SJSA1 (cell line): ENCODE results near the gene ANKRD18B. TPM values are rescaled to one million over a fixed set of nuclear protein-coding genes. Genes with fewer than 3 reads are reported as not detected.
"Not testable (repeated sequence)": the region's sequence is repeated elsewhere in the genome, so short reads cannot be mapped to it uniquely, and the experiment has no call there.

Experiments used
- DNase-seq, 2 experiments: peaks; one replicate each; pipeline ENCODE4 v3.0.0-alpha.2; 2015 to 2020; ENCODE audit warnings: low spot score in 2 of 2, low read depth in 1 of 2
- H3K27ac ChIP-seq: fragments of 250-450 bp; sonication (Bioruptor Pico); 2 replicates; pipeline ENCODE4 v1.5.1; 2020; ENCODE audit warnings: mild to moderate bottlenecking, moderate library complexity
- H3K27me3 ChIP-seq: fragments of 250-450 bp; sonication (Bioruptor Pico); replicated peaks from 2 replicates; pipeline ENCODE4 v1.5.1; 2020; ENCODE audit warnings: mild to moderate bottlenecking, moderate library complexity
- H3K36me3 ChIP-seq: fragments of 250-450 bp; sonication (Bioruptor Pico); 2 replicates; pipeline ENCODE4 v1.5.1; 2020; ENCODE audit warnings: mild to moderate bottlenecking
- H3K4me1 ChIP-seq: fragments of 250-450 bp; sonication (Bioruptor Pico); replicated peaks from 2 replicates; pipeline ENCODE4 v1.6.1; 2021; ENCODE audit warnings: mild to moderate bottlenecking
- H3K4me3 ChIP-seq: fragments of 250-450 bp; sonication (Bioruptor Pico); 2 replicates; pipeline ENCODE4 v1.5.1; 2020; ENCODE audit warnings: mild to moderate bottlenecking
- H3K9me3 ChIP-seq: fragments of 250-450 bp; sonication (Bioruptor Pico); replicated peaks from 2 replicates; pipeline ENCODE4 v1.5.1; 2020; ENCODE audit warnings: mild to moderate bottlenecking
- total RNA-seq: library from RNA; depleted of rRNA; stranded (reverse); fragments of >200 nt; shearing (Covaris generic); gene quantifications from 2 replicates; pipeline ENCODE4 v1.2.3, GENCODE V29; 2014

The ANKRD18B gene
- total RNA-seq, 1 experiment from 2014 or later: not detected

DNA sequence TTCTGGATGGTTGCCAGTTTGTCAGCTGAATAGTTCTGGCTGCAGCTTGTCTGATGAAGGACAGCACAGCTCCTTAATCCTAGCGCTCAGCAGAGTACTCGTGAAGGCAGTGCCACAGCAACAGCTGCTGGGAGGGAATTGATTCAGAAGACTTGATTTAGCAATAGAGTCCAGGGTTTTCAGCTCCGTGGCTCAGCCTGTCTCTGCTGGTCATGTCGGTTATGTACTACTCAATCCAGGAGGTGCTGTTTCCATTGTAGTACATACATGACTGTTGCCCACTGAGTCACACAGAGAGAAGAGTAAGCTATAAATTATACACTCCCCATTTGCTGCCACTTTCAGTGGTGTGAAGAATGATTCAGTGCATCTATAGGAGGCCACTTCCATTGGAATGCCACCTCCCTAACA, 28.3 kb downstream of the ANKRD18B start:
- H3K27me3 ChIP-seq, H3K27ac ChIP-seq, DNase-seq, H3K9me3 ChIP-seq, H3K4me1 ChIP-seq, H3K36me3 ChIP-seq, H3K4me3 ChIP-seq: not testable (repeated sequence)

DNA sequence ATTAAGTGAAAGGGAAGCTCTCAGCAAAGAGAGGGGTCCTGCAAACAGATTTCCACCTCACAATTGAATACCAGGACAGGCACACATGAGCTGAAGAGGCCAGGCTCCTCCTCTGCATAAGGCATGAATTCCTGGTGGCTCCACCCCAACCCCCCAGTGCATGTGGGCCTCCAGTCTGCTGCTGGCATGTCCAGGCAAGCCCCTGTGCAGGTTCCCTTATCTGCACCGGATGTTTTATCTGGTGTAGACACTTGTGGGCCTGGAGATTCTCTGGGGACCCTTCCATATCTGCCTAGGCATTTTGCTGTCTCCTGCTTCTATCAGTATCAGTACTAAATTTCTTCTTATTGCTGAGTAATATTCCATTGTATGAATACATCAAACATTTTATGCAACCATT, 36.2 kb downstream of the ANKRD18B start:
- not testable (repeated sequence) for DNase-seq, H3K9me3 ChIP-seq, H3K27me3 ChIP-seq, H3K27ac ChIP-seq, H3K4me3 ChIP-seq, H3K4me1 ChIP-seq, H3K36me3 ChIP-seq

DNA sequence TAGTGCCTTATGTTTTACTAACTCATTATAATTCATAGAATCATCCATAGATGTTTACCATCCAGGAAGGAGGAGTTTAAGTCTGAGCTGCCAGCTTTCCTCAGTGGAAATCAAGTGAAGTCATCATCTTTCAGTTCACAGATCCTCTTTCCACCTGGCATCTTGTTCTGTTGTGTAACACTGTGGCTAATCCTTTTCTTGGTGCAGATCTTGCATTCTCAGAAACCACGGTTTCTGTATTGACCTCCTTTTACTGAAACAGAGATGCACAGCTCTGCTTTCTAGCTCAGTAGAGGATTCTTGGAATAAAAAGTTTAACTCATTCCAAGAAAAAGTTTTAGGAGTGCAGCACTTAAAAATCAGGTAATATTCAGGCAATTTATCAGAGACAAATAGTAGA, 38.1 kb downstream of the ANKRD18B start:
- not testable (repeated sequence) for H3K9me3 ChIP-seq, H3K27ac ChIP-seq, DNase-seq, H3K4me1 ChIP-seq, H3K27me3 ChIP-seq, H3K4me3 ChIP-seq, H3K36me3 ChIP-seq

DNA sequence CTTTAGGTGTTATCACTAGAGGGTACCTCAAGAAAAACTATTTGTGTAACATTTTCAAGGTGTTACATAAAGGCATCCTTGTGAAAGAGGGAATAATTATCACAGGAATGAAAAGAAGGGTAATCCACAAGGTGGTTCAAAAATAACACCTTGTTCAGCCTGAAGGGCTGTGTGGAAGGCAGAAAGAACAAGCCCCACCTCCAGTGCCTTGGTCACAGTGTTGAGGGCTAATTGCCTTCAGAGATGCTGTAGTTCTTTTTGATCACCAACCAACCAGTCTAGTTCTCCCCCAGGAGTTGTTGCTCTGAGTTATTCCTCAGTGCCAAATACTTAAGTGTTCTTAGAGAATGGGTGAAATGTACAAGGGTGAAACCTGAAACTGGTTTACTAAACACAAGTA, 43.7 kb downstream of the ANKRD18B start:
- not testable (repeated sequence) for DNase-seq, H3K4me3 ChIP-seq, H3K36me3 ChIP-seq, H3K4me1 ChIP-seq, H3K27ac ChIP-seq, H3K9me3 ChIP-seq, H3K27me3 ChIP-seq

DNA sequence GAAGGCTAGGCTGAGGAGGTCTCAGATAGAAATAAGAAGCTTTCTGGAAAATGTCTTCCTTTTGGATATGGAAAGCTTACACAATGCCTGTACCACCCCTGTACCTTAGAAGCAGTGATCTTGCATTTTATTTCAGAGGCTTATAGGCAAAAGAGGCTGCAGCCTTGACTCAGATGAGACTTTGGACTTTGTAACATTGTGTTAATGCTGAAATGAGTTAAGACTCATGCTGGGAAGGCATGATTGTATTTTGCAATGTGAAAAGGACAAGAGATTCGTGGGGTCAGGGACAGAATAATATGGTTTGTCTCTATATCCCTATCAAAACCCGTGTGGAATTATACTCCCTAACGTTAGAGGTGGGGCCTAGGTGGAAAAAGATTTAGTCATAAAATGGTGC, 53.7 kb downstream of the ANKRD18B start:
- H3K4me3 ChIP-seq, H3K27ac ChIP-seq, H3K4me1 ChIP-seq, H3K27me3 ChIP-seq, H3K36me3 ChIP-seq, H3K9me3 ChIP-seq, DNase-seq: not testable (repeated sequence)

DNA sequence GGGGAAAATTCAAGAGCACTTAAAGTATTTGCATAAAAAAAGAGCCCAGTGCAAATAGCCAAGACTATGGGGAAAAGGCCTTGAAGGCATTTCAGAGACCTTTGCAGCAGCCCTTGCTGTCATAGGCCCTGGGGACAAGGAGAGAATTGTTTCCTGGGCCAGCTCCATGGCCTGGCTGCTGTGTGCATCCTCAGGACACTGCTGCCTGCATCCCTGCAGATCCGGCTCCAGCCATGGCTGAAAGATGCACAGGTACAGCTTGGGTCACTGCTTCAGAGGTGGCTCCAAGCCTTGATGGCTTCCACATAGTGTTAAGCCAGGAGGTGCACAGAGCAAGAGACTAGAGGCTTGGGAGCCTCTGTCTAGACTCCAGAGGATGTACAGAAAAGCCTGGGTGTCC, 55.9 kb downstream of the ANKRD18B start:
- H3K27me3 ChIP-seq, DNase-seq, H3K36me3 ChIP-seq, H3K27ac ChIP-seq, H3K4me1 ChIP-seq, H3K9me3 ChIP-seq, H3K4me3 ChIP-seq: not testable (repeated sequence)

DNA sequence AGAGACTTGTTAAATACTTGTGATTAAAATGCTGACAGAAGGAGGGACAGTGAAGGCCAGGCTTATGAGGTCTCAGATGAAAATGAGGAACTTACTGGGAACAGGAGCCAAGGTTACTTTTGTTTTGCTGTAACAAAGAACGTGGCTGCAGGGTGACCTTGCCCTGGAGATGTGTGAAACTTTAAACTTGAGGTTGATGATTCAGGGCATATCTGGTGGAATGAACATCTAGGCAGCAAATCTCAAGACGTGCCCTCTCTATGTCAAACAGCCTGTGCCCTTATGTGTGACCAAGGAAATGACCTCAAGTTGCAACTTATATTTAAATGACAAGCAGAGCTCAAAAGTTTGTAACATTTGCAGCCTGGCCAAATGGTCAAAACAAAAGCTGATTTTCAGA, 58.6 kb downstream of the ANKRD18B start:
- H3K9me3 ChIP-seq, H3K27ac ChIP-seq, H3K36me3 ChIP-seq, H3K4me1 ChIP-seq, DNase-seq, H3K4me3 ChIP-seq, H3K27me3 ChIP-seq: not testable (repeated sequence)

DNA sequence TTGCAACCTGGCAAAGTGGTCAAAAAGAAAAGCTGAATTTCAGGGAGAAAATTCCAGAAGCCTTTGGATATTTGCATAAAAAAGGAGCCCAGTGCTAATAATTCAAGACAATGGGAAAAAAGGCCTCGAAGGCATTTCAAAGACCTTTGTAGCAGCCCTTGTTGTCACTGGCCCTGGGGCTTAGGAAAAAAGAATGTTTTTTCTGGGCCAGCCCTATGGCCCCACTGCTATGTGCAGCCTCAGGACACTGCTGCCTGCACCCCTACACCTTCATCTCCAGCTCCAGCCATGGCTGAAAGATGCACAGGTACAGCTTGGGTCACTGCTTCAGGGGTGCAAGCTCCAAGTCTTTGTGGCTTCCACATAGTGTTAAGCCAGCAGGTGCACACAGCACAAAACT, 62.1 kb downstream of the ANKRD18B start:
- H3K27ac ChIP-seq, H3K27me3 ChIP-seq, H3K4me1 ChIP-seq, H3K36me3 ChIP-seq, H3K4me3 ChIP-seq, DNase-seq, H3K9me3 ChIP-seq: not testable (repeated sequence)

DNA sequence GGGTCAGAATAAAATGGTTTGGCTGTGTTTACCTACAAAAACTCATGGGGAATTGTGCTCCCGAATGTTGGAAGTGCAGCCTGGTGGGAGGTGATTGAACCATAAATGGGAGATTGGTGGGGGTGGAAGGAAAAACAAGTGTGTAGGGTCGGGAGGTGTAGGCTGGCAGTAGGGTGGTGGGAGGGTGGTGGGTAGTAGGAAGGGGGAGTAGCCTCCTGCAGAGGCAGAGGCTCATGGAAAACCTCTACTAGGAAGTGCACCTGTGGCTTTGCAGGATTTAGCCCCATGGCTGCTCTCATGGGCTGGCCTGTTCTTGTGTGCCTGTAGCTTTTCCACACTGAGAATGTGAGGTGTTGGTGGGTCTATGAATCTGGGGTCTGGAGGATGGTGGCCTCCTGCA, 63.7 kb downstream of the ANKRD18B start:
- not testable (repeated sequence) for H3K27ac ChIP-seq, H3K27me3 ChIP-seq, H3K4me3 ChIP-seq, H3K4me1 ChIP-seq, DNase-seq, H3K9me3 ChIP-seq, H3K36me3 ChIP-seq

DNA sequence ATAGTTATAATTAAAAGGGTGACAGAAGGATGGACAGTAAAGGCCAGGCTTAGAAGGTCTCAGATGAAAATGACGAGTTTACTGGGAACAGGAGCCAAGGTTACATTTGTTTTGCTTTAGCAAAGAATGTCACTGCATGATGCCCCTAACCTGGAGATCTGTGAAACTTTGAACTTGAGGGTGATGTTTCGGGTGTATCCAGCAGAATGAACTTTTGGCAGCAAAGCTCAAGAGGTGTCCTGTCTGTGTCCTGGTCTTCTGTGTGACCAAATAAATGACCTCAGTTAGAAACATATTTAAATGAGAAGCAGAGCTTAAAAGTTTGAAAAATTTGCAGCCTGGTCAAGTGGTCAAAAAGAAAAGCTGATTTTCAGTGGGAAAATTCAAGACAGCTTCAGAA, 64.8 kb downstream of the ANKRD18B start:
- not testable (repeated sequence) for DNase-seq, H3K27ac ChIP-seq

DNA sequence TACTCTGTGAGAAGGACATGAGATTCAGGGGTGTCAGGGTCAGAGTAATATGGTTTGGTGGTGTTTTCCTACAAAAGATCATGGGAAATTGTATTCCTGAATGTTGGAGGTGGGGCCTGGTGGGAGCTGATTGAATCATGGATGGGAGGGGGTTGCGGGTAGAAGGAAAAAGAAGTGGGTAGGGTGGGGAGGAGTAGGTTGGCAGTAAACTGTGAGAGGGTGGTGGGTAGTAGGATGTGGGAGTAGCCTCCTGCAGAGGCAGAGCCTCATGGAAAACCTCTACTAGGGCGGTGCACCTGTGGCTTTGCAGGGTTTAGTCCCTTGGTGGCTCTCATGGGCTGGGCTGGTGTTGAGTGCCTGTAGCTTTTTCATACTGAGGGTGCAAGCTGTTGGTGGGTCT, 66.8 kb downstream of the ANKRD18B start:
- not testable (repeated sequence) for H3K4me3 ChIP-seq, H3K27ac ChIP-seq, H3K9me3 ChIP-seq, DNase-seq, H3K36me3 ChIP-seq, H3K4me1 ChIP-seq, H3K27me3 ChIP-seq

More for the DNA sequence above, 64.8 kb downstream of the ANKRD18B start:
- not testable (repeated sequence) for H3K4me3 ChIP-seq, H3K36me3 ChIP-seq, H3K9me3 ChIP-seq, H3K27me3 ChIP-seq, H3K4me1 ChIP-seq

DNA sequence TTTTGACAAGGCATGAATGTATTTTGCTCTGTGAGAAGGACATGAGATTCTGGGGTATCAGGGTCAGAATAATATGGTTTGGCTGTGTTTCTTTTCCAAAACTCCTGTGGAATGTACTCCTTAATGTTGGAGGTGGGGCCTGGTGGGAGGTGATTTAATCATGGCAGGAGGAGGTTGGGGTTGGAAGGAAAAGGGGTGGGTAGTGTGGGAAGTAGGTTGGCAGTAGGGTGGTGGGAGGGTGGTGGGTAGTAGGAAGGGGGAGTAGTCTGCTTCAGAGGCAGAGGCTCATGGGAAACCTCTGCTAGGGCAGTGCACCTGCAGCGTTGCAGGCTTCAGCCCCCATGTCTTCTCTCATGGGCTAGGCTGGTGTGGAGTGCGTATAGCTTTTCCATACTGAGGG, 72.9 kb downstream of the ANKRD18B start:
- not testable (repeated sequence) for H3K27ac ChIP-seq, DNase-seq, H3K27me3 ChIP-seq

DNA sequence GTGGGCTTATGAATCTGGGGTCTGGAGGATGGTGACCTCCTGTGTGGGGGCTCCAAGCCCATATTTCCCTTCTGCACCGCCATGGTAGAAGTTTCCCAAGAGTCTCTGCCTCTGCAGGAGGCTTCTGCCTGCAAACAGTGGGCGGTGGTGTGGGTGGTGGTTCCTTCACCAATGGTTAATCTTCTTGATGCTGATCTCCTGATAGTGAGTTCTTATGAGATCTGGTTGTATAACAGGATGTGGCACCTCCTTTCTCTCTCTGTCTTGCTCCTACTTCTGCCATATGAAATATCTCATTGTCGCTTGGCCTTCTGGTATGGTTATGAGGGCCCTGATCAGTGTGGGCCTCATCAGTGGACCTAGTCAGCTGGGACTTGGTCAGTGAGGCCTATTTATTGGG, 73.3 kb downstream of the ANKRD18B start:
- H3K36me3 ChIP-seq, H3K4me3 ChIP-seq, DNase-seq, H3K4me1 ChIP-seq, H3K9me3 ChIP-seq, H3K27me3 ChIP-seq, H3K27ac ChIP-seq: not testable (repeated sequence)

More for the DNA sequence above, 72.9 kb downstream of the ANKRD18B start:
- H3K36me3 ChIP-seq, H3K4me1 ChIP-seq, H3K4me3 ChIP-seq, H3K9me3 ChIP-seq: not testable (repeated sequence)

DNA sequence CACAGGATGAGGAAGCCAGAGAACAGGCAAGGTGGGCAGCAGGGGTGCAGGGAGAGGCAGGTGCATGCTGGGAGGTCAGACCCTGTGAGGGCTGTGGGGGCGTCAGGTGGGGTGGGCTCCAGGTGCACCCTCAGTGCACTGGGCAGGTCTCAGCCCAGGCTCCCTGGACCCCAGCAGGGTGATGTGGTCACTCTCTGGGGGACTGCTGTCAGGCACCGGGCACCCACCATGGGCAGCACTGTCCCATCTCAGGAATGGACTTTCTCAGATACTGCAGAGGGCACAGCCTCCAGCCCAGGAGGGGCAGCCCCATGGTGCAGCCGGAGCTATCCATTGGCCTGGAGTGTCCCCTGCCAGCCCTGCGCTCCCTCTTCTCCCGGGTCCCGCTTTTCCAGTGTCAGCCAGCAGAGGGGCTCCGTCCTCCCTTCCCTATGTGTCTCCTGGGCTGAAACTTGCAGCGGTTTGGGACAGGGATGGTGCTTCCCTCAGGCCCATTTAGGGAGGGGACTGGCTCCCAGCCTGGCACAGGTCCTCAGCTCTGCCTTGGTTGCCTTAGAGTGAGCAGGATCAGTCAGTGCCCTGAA, 74.8 kb downstream of the ANKRD18B start:
- not testable (repeated sequence) for H3K4me1 ChIP-seq, H3K9me3 ChIP-seq, H3K27ac ChIP-seq, DNase-seq, H3K4me3 ChIP-seq, H3K27me3 ChIP-seq, H3K36me3 ChIP-seq

DNA sequence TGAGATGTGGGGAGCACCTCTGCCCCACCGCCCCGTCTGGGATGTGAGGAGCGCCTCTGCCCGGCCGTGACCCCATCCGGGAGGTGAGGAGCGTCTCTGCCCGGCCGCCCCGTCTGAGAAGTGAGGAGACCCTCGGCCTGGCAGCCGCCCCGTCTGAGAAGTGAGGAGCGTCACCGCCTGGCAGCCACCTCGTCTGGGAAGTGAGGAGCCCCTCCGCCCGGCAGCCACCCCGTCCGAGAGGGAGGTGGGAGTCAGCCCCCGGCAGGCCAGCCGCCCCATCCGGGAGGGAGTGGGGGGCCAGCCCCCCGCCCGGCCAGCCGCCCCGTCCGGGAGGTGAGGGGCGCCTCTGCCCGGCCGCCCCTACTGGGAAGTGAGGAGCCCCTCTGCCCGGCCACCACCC, 76.9 kb downstream of the ANKRD18B start:
- not testable (repeated sequence) for H3K27me3 ChIP-seq, DNase-seq, H3K4me3 ChIP-seq, H3K27ac ChIP-seq, H3K36me3 ChIP-seq, H3K4me1 ChIP-seq, H3K9me3 ChIP-seq
